GM04503 (cell line): ENCODE data around the gene GLMP.
A peak's percentile ranks its signal among the peaks of the same experiment; 100 is the strongest.

Experiments used
- DNase-seq: peaks from one replicate; pipeline ENCODE4 v3.0.0-alpha.2; 2012; ENCODE audit warnings: low read depth

Gene GLMP

DNA sequence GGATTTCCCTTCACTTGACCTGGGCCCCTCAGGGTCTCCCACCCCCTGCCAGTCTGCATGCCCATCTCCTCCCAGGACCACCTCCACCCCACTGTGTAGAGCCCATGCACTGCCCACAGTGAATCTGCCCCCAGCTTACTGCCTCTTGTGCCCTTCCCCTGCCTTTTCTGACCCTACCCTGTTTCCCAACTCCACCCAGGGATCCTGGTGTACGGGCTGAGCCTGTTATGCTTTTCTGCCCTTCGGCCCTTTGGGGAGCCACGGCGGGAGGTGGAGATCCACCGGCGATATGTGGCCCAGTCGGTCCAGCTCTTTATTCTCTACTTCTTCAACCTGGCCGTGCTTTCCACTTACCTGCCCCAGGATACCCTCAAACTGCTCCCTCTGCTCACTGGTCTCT is 9.4 kb downstream of the GLMP start:
- no peak for DNase-seq

DNA sequence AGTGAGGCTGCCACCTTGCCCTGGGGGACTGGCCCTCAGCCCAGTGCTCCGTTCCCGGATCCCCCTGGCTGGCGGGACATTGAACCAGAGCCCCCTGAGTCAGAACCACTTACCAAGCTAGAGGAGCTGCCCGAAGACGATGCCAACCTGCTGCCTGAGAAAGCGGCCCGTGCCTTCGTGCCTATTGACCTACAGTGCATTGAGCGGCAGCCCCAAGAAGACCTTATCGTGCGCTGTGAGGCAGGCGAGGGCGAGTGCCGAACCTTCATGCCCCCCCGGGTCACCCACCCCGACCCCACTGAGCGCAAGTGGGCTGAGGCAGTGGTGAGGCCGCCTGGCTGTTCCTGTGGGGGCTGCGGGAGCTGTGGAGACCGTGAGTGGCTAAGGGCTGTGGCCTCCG is 10.0 kb downstream of the GLMP start:
- DNase-seq = no peak

DNA sequence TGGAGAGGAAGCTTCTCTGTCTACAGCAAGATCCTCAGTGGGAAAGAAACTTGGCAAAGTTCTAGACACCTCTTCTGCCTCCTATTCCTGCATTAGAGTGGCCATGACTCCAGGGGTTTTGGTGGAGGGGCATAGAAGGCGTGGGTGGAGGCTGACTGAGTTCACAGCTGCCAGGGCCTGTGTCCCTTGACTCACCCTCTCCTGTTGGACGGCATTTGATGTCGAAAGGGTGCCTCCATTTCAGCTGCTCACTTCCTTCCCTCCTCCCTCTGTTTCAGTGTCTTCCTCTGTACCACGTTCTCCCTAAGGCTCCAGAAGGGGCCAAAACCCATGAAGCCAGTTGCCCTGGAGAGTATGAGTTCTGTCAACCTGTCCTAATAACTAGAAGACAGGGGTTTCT is 10.7 kb downstream of the GLMP start:
- no peak for DNase-seq

DNA sequence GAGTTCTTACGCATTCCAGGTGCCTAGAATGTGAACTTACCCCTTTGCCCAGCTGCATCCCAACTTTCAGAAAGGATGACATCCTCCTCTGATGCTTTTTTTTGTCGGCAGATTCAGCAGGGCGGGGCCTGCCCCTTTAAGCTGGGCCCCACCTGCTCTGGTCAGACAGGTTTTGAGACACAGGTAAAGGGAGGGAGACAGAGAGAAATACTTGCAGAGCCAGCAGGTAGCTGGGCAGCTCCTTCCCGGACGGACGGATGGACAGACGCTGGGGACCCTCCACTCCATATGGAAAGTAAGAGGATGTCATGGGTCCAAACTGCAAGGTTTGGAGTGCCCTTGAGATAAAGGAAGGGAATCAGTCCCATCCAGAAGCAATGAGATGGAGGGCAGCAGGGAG is 11.4 kb downstream of the GLMP start, which contains the start of gene TMEM79:
TSS of gene TMEM79 (plus strand) at position 214 of the 400 bp plus-strand sequence. CDS start 902 bp downstream, outside the sequence.
- no peak for DNase-seq

DNA sequence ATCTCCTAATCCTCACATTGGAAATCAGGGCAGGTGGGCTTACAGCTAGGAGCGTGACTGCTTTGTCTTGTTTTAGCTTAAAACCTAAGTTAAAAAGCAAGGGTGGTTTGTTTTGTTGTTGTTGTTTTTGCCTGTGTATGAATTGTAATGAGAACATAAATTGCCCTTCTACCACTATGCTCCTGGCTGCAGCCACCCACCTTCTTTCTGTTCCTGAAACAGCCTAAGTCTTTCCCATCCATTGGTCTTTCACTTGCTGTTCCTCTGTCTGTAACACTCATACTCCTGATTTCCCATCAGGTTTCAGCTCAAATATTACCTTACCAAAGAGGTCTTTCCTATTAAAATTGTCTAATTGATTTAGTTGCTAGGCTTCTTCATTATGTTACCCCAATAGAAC is 12.0 kb downstream of the GLMP start:
- no peak for DNase-seq

DNA sequence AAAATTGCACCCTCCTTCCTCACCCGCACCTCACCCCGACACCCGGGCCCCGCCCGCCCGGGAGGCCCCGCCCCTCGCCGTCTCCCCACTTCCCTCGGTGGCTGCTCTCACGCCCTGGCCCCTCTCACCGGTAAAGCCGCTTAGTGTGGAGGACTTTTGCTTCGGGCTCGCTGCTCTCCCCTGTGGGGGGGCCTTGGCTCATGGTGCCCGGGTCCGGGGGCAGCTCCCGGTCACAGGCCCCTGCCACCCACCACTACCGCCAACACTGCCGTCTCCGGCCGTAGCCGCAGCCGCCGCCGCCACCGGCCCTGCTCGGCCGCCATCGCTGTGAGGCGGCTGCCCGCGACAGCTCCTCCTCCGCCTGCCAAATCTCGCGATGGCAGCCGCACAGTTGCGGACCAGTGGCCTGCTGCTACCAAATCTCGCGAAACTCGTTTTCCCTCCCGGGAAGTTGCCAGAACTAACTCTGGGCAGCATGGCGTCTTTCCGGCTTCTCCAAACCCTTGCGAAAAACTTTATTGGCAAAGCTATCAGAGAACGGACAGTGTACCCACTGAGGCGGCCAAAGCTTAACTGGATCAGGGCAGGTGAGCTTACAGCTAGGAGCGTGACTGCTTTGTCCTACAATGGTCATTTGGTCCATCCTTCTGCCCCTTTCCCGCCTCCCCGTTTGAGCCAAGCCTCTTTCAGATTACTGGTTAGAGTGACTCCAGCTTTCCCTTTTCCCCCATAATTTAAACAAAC is 12.8 kb downstream of the GLMP start, which contains the start of gene SMG5:
TSS of gene SMG5 (minus strand) at position 347 of the 744 bp plus-strand sequence. CDS start at position 202, 145 bp downstream.
- peak; percentile 92 for DNase-seq

DNA sequence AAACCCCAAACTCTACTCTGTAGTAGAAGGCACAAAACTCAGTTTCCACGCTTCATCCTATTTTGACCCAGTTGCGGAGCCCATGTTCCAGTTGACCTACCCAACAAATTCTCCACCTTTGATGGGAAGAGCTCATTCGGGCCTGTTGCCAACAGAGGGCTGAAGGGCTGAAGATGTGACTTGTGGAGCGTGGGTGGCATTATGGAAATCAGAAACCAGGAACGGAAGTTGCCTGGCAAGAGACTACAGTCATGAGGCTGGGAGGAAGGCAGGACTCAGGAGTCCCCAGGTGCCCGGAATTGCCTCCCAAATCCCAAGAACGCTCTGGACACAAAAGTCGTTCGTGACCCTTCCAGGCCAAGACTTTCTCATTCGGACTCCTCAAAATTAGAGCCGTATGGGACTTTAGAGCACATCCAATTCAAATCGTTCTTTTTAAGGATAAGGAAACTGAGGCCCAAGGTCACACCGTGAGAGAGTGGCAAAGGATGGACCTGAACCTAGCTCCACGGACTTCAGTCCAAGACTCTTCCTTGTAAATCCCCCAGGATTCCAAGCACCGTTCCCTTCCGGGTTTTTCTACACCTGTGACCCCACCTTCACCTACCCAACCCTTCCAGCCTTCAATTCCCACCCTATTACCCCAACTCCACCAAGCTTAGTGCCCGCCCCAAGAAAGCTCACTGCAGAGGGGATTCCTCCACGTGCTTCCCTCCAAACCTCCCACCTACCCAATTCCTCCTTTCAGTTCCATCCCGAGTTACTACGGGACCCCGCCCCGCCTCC is 13.6 kb downstream of the GLMP start:
- DNase-seq = no peak

DNA sequence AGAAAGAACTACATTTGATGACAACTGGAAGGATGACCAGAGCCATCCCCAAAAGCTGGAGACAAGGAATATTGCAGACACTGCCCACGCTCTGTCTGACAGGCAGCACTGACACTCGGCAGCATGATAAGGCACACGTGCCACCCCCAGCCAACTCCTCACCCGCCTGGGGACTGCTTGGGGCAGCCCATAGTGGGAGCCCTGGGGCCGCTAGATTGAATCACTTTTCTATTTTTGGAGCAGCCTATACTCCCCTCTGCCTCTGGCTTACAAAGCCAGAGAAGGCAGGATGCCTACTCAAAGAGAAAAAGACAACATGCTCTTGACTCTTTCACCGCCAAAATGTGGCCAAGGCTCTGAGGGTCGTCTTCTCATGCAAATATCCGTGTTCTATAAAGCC is 14.2 kb downstream of the GLMP start:
- DNase-seq = no peak

DNA sequence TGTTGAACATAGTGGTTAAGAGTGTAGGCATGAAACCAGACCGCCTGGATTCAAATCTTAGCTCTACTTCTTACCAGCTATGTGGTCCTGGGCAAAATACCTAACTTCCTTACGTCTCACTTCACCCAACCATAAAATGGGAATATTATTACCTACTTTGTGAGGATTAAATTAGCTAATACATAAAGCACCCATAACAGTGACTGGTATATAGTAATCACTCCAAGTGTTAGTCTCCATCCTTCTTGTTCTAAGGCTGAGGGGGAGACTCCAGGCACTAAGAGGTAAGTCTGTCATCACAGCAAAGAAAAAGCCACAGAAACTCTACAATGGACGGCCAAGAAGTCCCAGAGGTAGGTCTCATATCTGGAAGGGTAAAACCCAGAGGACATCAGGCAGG is 15.6 kb downstream of the GLMP start:
- no peak for DNase-seq

DNA sequence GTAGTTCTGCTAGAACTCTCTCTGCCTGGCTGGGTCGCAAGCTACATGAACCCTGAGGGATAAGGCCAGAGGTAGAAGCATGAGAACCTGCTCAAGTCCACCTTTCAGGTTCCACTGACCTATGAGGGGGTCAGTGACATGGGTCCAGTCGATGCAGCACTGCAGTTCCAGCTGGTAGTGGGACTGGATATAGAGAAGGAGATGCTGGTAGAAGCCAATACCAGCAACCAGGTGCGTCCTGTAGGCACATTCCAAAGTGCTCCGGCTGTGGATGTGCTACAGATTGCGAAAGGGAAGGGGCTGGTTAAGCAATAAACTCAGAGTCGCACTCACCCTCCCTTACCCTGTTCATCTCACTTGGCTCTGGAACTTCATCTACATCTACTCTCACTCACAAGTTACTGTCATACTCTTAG is 18.5 kb downstream of the GLMP start:
- no peak for DNase-seq

DNA sequence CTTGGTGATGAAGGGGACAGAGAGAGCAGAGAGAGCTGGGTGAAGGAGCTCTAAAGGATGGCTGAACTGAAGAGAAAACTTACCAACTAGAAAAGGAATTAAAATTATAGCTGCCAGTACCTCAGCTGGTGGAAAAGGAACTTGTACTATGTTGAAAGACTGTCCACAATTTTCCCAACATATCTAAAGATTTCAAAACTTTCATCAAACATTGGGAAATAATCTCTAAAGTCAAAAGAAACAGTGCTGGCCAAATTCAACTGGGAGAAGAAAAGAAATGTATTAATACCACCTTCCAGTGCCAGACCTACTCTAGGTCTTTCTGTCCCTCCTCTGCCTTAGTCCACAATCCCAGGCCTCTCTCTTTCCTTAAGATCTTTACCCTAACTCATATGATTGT is 18.9 kb downstream of the GLMP start:
- no peak for DNase-seq

DNA sequence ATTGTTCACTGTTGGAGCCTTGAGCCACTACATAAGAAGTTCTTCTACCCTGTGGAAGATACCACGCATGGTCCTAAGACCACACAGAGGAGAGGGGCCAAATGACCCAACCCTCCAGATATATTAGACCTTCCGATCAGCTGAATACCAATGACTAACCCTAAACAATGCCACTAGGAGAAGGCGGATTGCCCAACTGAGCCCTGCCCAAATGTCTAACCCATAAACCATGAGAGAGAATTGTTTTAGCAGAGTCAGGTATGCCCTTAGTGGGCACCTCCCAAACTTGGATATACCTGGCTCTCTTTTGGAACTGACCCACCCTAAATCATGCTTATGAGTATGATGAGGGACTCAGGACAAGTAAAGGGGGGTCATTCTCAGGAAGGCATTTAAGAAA is 25.2 kb downstream of the GLMP start:
- no peak for DNase-seq

DNA sequence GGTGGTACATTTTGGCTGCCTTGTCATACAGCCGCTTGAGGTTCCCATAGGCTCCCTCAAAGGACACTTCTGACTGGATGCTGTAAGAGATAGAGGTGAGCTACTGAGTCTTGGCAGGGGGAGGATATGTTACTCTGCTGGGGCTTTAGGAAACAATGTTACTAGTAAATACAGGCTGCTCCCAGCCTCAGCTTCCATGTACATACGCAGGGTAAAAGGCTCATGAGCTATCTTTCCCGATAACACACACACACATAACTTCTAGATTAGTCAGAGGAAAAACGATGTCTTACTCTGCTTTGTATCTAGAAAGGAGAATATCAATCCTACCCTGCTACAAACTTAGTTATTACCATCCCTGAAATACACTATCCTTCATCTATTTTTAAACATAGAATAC is 27.1 kb downstream of the GLMP start:
- no peak for DNase-seq

DNA sequence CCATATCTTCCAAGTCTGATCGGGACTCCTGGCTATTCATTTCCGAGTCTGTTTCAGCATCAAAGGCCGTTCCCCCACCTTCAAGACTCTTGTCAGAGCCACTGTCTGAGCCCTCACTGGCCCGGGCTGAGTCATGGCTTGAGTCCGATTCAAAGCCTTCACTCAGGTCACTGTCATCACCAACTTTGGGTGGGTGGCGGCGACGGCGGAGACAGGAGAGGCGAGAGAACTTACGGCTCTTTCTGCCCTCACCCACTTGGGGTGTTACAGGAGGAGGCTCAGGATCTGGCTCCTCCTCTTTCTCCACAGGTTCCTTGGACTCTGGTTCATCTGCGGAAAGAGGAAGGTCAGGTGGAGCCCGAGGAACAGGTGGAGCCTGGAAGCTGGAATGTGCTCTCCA is 29.4 kb downstream of the GLMP start:
- no peak for DNase-seq

DNA sequence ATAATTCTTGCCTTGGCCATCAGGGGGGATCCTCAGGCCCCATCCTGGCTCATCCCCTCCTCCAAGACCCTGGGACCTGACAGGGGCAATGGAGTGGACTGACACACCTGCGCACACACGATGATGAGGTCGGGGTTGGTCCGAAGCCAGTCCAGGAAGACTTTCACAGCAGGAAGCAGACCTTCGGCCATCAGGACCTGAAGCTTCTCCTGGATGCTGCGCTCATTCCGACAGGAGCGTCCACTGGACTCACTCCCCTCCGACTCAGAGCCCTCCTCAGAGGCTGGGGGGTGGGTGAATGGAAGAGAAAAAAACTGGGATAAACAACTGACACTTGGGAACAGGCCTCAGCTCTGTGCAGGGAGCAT is 32.2 kb downstream of the GLMP start:
- no peak for DNase-seq

DNA sequence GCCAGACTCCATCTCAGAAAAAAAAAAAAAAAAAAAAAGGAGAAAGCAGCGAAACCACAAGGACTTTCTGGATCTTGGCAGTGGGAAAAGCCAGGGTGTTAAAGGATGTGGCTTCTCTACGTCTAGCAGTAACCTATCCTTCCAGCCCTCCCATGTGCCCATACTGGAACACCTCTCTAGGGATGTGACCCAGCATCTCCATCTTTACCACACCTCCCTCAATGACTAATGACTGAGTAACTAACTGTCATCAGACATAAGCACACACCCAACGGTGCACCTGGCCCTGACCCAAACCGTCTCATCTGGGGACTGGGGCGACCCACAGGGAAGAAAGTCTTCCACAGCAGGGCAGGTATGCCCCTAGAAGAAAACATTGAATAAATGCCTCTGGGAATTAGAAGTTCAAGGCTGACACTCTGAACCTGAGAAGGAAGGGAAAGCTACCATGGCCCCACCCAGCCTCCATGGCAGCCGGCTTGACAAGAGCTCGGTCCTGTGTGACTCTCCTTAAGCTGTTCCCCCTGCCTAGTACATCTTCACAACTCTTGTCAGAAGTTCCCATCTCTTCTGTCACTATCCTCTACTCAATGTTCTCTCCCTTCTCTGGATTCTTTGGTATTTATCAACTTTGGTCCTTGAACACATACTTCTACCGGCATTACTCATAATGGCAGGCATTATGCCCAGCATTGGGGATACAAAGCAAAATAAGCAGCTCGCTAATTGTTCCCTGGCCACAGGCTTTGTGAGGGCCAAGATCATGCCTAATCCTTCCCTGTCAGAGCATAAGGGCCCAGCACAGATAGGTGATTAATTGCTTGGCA is 32.8 kb downstream of the GLMP start:
- peak; percentile 88 for DNase-seq

DNA sequence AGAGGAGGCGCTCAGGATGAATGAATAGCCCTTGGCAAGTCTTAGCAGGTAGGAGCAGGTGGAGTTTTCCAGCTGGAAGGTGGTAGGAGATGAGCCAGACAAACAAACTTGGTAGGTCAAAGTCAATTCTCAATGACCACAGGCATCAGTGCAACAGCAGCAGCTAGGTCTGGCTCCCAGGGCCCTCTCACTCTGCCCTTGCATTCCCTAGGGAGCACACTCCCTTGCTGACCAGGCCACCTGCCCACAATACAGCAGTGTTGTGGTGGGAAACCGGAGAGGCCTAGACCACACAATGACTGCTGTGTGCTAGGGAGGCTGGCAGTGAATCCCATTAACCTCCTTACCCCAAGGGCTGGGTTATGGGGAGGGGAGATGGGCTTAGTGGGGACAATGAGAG is 34.6 kb downstream of the GLMP start:
- DNase-seq = no peak

DNA sequence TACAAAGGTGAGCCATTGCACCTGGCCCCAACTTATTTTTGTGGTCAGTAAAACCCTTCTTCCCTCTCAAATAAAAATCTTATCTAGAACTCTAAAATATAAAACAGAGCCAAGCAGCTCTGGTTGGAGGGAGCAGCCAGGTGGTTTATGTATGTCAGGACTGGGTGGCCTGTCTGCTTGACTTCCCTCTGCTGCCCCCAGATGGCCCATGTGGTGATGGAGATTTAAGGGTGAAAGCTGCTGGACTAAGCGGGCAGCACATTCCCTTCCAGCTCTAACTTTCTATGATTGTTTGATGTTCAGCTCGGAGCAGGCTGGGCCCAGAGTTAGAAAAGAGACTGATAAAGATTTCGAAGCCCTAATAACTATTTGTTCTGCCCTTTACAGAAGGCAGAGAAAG is 35.7 kb downstream of the GLMP start:
- DNase-seq = no peak

DNA sequence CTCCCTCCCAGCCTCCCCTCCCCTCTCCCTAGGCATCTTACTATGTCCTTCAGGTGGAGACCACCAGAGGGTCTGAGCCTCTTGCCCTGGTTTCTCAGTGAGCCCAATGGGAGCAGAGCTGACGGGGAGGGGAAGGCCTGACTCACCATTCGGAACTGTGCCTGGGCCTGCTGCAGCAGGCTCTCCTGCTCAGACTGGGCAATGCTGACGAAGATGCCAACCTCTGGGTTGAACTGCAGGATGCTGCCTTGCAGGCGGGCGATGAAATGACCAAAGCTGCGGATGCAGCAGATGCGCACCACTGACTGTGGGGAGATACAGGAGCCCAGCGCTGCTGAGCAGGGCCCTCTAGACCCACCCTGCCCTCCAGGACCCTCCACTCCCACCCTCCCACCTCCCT is 36.6 kb downstream of the GLMP start:
- DNase-seq = no peak

DNA sequence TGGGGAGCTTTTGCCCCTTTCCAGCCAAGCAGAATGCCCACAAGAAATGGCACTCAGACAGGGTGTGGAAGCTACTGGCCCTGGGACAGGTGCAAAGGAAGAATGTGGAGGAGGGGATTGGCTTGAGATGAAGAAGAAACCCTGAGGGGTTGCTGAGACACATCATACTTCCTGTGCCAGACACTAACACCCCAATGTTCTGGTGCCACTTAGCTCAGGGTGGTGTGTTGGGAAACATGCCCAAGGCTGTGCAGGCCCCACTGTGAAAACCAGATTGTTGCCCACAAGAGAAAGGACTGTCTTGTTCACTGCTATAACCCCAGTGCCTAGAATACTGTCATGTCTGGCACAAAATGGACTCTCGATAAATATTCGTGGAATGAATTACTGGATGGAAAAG is 37.8 kb downstream of the GLMP start:
- DNase-seq = no peak

DNA sequence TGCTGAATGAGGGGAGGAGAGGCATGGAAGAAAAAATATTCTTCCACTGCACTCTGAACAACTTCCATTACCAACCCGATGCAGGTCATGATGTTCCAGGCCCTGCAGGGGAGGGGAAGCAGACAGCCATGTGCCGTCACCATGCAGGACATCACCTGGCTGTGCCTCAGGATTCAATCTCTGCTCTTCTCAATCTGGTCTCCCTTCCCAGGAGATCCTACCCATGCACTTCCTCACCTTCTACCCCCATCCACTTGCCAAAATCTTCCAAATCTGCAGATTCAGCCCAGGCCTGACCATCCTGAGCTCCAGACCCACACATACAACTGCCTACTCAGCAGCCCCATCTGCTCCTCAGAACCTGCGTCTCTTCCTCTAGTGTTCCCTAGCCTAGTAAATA is 41.8 kb downstream of the GLMP start:
- no peak for DNase-seq

DNA sequence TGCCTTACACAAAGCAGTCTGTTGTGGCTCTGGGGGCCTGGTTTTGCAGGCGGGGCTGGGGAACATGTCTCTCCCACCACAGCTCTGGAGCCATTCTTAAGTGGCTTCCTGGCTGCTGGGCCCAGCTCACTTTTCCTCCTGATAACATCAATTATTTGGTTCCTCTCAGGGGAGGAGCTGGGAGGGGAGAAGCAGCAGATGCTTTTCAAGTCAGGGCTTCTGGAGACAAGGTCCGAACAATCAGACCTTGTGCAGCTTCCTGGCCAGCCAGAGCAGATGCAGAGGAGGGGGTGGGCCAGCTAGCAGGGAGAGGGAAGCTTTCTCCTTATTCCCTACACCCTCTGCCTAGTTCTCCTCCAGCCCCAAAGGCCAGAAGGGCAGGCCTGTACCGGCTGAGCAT is 44.0 kb downstream of the GLMP start:
- no peak for DNase-seq

DNA sequence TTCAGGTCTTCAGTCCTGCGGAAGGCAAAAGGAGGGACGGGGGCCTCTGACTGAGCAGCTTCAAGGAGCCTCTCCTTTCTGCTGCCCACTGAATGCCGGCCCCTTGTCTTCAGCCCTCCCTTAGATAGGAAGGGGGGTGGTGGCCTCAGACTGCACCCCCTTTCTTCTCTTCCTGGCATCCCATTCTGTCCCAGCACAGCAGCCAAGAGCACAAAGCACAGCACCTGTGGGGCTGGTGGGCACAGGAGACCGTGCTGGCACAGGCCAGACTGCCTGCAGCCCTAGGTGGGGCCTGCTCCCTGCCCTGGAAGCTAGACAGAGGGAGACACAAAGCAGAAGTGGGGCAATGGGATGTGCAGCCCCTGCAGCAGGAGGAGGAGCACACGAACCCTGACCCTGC is 45.9 kb downstream of the GLMP start:
- no peak for DNase-seq
